ENCODE results near the gene TBC1D2B.

DNA sequence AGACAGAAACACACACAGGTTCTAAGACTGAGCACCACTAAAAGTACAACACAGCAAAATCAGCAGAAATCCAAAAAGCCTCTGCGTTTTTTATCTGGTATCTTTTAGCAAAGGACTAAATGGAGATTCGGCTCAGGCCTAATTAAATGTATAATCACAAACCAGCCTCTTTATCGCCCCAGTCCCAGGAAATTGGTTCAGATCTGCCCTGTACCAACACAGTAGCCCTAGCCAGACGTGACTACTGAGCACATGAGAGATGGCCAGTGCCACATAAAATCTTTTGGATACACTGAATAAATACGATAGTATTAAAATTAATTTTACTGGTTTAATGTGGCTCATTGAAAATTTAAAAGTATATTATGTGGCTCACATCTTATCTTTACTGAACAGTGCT, 19.7 kb downstream of the TBC1D2B start:
- TF ChIP-seq, protein P1, sequence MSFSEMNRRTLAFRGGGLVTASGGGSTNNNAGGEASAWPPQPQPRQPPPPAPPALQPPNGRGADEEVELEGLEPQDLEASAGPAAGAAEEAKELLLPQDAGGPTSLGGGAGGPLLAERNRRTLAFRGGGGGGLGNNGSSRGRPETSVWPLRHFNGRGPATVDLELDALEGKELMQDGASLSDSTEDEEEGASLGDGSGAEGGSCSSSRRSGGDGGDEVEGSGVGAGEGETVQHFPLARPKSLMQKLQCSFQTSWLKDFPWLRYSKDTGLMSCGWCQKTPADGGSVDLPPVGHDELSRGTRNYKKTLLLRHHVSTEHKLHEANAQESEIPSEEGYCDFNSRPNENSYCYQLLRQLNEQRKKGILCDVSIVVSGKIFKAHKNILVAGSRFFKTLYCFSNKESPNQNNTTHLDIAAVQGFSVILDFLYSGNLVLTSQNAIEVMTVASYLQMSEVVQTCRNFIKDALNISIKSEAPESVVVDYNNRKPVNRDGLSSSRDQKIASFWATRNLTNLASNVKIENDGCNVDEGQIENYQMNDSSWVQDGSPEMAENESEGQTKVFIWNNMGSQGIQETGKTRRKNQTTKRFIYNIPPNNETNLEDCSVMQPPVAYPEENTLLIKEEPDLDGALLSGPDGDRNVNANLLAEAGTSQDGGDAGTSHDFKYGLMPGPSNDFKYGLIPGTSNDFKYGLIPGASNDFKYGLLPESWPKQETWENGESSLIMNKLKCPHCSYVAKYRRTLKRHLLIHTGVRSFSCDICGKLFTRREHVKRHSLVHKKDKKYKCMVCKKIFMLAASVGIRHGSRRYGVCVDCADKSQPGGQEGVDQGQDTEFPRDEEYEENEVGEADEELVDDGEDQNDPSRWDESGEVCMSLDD (tag by site-specific recombination; IDR thresholded peaks at IDR 0.05): no peak
- TF ChIP-seq TCF7L2 (IDR thresholded peaks at IDR 0.05; ENCODE audit: borderline replicate concordance, low read depth, low read length): no peak
- TF ChIP-seq, protein P2, sequence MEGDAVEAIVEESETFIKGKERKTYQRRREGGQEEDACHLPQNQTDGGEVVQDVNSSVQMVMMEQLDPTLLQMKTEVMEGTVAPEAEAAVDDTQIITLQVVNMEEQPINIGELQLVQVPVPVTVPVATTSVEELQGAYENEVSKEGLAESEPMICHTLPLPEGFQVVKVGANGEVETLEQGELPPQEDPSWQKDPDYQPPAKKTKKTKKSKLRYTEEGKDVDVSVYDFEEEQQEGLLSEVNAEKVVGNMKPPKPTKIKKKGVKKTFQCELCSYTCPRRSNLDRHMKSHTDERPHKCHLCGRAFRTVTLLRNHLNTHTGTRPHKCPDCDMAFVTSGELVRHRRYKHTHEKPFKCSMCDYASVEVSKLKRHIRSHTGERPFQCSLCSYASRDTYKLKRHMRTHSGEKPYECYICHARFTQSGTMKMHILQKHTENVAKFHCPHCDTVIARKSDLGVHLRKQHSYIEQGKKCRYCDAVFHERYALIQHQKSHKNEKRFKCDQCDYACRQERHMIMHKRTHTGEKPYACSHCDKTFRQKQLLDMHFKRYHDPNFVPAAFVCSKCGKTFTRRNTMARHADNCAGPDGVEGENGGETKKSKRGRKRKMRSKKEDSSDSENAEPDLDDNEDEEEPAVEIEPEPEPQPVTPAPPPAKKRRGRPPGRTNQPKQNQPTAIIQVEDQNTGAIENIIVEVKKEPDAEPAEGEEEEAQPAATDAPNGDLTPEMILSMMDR (tag by site-specific recombination; IDR thresholded peaks at IDR 0.05): no peak

Data from HEK293 (cell line).